HG02798 (cell line): ENCODE measurements around the gene DTD2.
"Not testable (repeated sequence)": the region's sequence is repeated elsewhere in the genome, so short reads cannot be mapped to it uniquely, and the experiment has no call there.

Experiments used
- ATAC-seq: cut with Tn5 transposase; IDR thresholded peaks from one replicate; pipeline ENCODE4 v1.9.1; 2021; ENCODE audit warnings: mild to moderate bottlenecking; ENCODE audit not compliant: unreplicated experiment, poor library complexity

Gene DTD2

GRCh38 chr14:31456841-31457664 is at the start of gene DTD2:
TSS of gene DTD2 (minus strand) at chr14:31457506. CDS start at chr14:31457393, 113 bp downstream.
- ATAC-seq: peak; percentile 99

- ATAC-seq: no peak
Measured at GRCh38 chr14:31505411-31505810, 48.1 kb upstream of the DTD2 start.

- no peak for ATAC-seq
Measured at GRCh38 chr14:31501870-31502269, 44.6 kb upstream of the DTD2 start.

GRCh38 chr14:31492759-31493498 is 35.6 kb upstream of the DTD2 start:
- no peak for ATAC-seq

GRCh38 chr14:31489691-31490090 is 32.4 kb upstream of the DTD2 start:
- ATAC-seq: no peak

- ATAC-seq: no peak
Measured at GRCh38 chr14:31487886-31488285, 30.6 kb upstream of the DTD2 start, which contains the start of gene GPR33. TSS of gene GPR33 (minus strand) at chr14:31488039. CDS start at chr14:31483965, 4,074 bp downstream.

GRCh38 chr14:31486764-31487163 is 29.5 kb upstream of the DTD2 start:
- ATAC-seq: no peak

- ATAC-seq: no peak
Measured at GRCh38 chr14:31484754-31485153, 27.4 kb upstream of the DTD2 start.

GRCh38 chr14:31480156-31480555 is 22.9 kb upstream of the DTD2 start:
- ATAC-seq: no peak

- ATAC-seq: no peak
Measured at GRCh38 chr14:31479027-31479426, 21.7 kb upstream of the DTD2 start.

GRCh38 chr14:31477248-31477647 is 19.9 kb upstream of the DTD2 start:
- ATAC-seq: no peak

GRCh38 chr14:31476131-31476866 is 19.0 kb upstream of the DTD2 start:
- no peak for ATAC-seq

GRCh38 chr14:31466554-31466953 is 9.2 kb upstream of the DTD2 start:
- ATAC-seq: no peak

- ATAC-seq: no peak
Measured at GRCh38 chr14:31465111-31465510, 7.8 kb upstream of the DTD2 start.

- not testable (repeated sequence) for ATAC-seq
Measured at GRCh38 chr14:31462450-31462849, 5.1 kb upstream of the DTD2 start.

GRCh38 chr14:31461545-31461944 is 4.2 kb upstream of the DTD2 start:
- ATAC-seq: no peak

GRCh38 chr14:31457665-31458659 is 656 bp upstream of the DTD2 start:
- ATAC-seq: no peak

- ATAC-seq: no peak
Measured at GRCh38 chr14:31449971-31450610, 7.2 kb downstream of the DTD2 start.

- ATAC-seq: no peak
Measured at GRCh38 chr14:31449136-31449535, 8.2 kb downstream of the DTD2 start.
